Putamen (tissue), 1 donor: ENCODE data around the gene STRA8.

Source experiments
- DNase-seq: peaks from one replicate; pipeline ENCODE4 v3.0.0-alpha.2; 2016; ENCODE audit warnings: low spot score

The STRA8 gene, protein sequence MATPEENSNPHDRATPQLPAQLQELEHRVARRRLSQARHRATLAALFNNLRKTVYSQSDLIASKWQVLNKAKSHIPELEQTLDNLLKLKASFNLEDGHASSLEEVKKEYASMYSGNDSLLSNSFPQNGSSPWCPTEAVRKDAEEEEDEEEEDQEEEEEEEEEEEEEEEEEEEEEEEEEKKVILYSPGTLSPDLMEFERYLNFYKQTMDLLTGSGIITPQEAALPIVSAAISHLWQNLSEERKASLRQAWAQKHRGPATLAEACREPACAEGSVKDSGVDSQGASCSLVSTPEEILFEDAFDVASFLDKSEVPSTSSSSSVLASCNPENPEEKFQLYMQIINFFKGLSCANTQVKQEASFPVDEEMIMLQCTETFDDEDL

DNA sequence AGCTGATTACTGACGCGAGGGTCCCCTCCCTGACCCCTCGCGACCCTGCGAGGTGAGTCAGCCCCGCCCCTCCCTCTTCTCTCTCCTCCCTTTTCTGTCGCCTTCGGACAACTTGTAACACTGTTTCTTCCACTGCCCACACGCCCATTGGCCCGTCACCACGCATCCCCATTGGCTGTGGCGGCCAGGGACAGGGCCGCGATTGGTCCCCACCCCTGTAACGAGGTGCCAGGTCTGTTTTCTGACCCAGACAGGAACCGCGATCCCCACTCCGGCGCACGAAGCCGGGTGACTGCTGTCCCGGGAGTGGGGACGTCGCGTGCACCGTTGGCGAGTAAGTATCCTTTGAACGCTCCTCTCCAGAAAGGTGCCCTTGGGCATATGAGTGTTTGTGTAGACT lies at the start of gene STRA8:
Gene STRA8 (plus strand): TSS at position 269 of the 400 bp plus-strand sequence. CDS start 6,687 bp downstream, outside the sequence.
- DNase-seq, result no peak

DNA sequence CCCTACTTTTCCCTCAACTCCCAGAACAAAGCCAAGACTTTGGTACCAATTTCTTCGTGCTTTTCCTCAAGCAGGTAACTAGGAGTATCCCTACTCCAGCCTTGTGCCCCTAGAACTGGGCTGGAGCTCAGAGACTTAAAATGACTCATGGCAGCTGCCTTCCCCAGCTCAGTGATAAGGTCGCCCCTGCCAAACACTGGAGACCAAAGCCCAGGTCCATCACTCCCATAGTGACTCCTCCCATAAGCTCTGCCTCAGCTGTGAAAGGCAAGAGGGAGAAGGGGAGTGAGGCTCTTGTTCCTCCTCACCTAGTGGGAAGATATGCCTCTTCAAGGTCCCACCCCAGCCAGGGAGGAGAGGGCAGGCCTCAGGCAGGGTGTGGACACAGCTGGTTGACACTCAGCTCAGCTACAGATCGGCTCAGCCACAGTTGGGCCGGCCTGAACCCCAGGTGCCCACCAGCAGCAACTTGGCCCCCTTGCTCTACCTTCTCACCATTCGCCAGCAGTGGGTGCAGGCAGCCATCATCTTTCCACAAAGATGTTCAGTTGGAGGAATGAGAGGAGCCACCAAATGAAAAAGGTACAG lies 49.3 kb upstream of the STRA8 start:
- no peak for DNase-seq

DNA sequence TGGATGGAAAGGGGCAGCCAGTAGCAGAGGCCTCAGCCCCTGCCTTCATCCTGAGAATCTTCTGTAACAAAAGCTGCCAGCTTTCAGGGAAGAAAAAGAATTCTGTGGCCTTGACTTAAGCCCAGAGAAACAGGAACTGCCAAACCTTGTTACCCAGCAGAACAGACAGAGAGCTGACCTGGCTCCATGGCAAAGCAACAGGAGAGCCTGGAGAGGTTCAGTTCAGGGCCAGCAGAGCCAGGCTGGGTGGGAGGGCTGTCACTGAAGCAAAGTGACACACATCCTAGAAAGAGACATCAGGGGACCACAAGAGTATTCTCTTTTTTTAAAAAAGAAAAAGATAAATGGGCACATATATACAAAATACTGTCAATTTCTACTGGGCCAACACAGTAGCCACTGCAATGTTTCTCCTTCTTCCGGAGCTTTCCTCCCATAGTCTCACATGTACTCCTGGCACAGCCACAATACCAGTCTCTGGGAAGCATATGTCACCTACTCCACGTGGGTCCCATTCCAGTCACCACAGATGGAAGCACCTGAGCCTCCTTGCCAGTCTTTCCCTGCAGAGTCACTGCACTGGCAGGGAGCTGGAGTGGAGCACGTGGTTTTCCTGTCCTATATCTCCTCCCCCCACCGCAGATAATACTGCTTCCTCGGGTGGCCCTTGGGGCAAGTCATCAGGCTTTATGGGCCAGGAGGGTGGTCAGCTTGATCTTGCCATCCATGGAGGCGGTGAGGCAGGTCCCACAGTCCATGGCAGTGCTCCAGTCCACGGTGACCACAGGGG lies 48.0 kb upstream of the STRA8 start:
- DNase-seq, result no peak

DNA sequence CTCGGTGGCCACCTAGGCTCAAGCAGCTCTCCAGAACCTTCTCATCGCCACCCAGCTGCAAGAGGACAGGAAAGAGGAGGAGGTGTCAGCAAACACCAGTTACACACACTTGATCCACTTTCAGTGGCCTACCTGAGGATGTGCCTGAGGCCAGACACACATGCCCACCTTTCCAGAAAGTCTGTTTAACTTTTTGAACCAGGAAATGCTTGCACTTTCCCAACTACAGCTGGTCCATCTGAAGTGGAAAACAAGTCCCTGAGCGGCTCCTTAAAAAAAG lies 47.4 kb upstream of the STRA8 start:
- no peak for DNase-seq

DNA sequence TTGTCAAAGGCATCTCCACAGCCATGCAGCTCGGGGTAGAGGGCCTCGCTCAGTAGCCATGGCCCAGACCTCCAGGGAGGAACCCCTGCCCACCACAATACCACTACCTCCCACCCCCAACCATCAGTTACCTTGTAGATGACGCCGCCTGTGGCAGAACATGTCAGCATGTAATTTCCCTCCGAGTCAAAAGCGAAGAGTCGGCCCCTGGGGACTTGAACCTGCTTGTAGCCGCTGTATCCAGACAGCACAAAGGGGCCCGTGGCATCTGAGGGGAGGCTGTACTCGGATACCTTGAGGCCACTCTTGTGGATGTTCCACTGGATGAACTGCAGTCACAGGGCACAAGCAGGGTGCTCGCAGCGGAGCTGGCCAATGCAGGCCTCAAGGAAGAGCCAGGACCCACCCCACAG lies 46.8 kb upstream of the STRA8 start:
- no peak for DNase-seq

DNA sequence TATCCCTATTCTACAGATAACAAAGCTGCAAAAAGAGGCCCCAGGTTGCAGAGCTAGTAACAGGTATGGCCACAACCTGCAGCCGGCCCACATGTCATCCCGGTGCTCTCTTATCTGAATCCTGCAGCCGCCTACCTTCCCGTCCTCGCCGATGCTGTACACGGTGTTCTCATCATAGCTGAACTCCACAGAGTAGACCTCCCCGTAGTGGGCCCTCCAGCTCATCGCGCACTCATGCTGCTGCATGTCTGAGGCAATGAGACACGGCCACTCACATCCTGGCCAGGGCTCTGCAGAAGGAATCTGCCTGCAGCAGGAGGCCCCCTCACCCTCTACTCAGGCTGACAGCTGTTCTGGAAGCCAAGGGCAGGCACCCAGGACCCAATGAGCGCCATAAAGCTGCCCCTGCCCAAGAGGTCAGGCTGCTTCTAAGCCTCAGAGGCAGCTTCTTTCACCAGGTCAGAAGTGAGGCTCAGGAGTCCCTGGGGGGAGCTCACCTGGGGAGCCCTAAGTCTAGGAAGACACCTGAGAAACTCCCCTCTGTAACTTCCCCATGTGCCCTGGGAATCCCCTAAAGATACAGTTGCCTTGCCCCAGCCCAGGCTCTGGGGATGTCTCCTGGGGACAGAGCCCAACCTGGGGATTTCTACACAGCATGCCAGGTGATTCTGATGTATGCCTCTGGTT lies 45.2 kb upstream of the STRA8 start:
- no peak for DNase-seq

DNA sequence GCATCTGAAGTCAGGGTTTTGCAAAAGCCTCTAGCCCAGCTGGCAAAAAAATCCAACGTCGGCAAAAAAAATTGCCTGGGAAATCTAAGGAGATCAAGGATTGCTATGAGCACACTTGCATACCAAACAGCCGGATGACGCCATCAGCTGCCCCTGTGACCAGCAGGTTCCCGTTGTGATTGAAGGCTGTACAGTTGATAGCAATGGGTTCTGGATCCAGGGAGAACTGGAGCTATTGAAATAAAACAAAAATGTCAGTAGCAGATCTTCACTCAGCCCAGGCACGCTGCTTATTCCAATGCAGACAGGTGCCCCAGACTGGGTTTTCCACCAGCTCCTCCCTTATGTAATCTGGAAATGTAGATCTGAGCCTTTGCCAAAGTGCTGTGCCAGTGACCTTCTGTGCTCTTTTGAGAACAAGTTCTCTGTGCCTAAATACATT lies 44.4 kb upstream of the STRA8 start:
- DNase-seq, result peak; percentile 76

DNA sequence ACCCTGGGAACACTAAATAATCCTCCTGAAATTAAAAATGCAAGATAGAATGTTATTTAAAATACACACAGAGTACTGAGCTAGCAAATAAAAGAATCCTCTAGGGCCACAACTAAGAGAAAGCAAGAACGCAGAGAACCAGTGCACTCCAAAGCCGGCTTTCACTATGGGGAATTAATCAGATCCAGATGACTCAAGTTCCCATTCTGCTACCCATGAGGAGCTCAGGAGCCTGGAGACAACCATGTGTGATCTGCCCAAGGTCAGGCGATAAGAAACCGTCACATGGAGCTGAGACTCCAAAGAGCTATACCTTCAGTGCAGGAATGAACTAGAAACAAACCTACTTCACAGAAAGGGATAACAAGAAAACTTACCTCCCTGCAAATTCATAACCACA lies 43.7 kb upstream of the STRA8 start:
- DNase-seq, result no peak

DNA sequence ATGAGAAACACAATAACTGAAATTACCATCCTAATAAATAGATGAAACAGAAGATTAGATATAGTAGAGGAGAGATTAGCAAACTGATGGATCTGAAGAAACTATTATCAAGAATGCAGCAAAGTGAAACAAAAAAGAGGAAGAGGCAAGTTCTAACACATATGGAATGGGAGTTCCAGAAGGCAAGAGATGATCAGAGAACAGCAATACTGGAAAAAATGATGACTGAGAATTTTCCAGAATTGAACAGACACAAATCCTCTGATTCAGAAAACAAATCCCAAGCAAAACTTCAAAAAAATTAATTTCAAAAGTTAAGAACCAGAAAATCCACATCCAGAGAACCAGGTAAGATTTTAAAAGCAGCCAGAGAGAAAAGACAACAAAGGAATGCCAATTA lies 42.9 kb upstream of the STRA8 start:
- no peak for DNase-seq

DNA sequence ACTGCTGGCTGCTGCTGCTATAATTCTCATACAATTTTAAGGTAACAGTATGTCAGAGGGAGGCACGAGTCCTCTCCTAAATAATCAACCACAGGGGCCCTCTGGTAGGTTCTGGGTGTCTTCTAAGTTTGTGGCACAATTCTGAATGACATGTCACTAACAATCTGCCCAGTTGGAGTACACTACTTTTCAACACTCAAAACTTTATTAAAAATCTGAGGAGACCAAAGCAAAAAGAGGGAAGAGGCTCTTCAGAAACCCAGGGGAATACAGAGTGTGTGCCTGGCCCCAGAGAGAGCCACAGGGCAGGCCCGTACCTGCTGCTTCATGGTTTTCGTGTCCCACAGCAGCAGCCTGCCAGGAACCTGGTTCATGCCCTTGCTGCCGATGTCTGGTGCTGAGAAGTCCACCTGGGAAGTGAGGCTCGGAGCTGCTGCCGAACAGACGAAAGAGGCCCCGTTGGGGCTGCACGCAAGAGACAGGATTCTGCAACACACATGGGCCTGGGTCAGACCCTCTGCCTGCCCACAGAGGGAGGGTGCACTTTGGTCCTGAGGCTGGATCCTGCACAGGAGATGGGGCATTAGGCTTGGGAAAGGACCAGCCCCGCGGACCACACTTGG lies 40.6 kb upstream of the STRA8 start:
- no peak for DNase-seq

DNA sequence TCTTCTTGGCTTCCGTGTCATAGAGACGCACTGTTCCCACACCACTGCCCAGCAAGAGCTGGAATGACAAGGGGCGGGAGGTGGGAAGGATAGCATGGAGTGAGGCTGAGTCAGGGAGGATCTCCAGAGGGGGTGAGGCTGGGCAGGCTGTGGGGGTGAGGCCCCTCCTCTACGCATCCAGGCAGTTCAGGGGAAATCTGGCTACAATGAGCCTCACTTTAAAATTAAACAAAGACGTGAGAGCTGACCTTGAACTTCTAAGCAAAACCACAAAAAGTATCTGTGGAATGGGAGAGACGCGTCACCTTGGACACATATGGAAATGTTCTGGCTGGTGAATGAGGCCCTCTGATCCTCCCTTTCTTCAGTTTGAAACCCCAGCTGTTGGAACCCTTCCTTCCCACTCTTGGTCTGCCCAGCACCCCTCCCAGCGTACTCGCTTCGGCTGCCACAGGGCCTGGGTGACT lies 40.0 kb upstream of the STRA8 start:
- DNase-seq, result no peak

DNA sequence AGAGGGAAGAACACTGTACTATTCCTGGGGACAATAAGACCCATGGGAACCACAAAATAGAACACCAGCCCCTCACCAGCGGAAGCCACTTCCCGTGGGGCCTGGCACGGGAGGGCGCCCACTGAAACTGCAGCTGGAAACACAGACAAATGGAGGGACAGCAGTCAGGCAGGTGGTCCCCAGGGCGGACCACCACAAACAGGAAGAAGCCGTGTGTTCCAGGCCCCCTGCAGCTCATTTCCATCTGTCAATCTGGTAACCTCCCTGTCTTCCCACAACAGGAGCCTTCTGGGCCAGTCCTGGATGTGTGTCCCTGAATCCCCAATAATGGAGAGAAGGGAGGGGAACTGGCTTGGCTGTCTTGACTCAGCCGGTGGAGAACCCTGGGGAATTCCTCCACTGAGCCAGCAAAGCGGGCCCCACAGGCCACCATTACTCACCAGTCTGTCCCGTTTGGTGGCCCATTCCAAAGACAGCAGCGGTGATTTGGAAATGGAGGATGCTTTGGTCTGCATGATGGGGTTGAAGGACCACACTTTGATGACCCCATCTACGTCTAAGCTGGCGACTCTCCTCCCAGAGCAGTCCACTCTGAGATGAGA lies 39.0 kb upstream of the STRA8 start:
- DNase-seq, result no peak

DNA sequence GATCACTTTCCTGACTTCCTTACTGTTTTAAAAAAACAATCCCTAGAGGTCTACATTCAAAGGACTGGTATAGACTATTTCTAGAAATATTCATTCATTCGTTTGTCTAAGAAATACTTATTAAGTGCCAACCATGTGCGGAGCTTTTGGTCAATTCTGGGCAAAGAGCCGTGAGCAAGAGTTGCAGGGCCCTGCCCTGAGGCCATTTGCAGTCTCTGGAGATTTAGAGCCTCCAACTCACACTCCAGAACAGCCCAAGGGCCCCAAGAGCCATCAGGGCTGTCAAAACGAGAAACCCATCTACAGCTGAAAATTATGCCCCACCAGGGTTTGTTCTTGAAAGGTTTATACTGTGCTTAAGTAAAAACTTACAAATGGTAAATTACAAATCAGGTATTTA lies 38.5 kb upstream of the STRA8 start:
- DNase-seq, result no peak

DNA sequence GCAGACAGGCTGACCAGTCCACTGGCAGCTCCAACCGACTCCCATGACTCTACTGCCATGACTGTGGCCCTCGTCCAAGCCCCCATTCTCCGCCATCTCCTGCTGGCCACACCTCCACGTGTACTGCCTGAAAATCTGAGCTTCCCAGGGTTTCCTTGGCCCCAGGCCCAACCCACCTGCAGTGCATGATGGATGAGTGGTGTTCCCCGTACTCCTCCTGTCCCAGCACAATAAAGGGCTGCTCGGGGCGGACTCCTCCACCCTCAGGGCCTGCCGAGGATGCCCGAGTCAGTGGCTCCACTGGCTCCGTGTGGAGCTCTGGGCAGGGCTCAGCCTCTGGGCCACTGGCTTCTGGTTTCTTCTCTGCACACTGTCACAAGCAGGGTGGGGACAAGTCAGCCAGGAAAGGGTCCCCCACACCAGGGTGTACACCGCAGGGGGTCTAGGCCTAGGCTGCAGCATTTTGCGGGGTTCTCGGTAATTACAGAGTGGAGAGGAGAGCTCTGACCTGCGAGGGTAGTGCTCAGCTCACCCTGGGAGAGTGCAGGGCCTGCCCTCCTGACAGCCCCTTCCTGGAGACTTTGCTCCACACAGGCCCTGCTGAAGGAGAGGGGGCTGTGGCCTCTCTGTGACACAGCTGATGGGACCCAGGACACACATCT lies 37.5 kb upstream of the STRA8 start:
- no peak for DNase-seq

DNA sequence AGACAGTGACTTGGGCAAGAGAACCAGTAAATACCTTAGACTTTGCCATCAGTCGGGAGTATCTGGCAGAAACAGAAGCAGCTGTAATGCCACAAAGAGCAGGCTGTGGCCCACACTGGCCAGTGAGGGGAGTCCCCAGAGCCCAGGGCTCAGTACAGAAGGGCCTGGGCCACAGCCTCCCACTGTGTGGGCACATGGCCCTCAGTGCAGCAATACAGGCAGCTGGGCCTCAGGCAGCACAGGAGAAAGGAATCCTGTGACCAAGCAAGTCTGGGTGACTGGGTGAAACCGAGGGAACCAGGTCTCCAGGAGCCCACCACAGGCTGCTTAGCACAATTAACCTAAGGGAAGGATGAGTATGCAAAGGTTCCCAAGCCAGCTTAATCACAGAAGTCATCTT lies 36.3 kb upstream of the STRA8 start:
- DNase-seq, result no peak

DNA sequence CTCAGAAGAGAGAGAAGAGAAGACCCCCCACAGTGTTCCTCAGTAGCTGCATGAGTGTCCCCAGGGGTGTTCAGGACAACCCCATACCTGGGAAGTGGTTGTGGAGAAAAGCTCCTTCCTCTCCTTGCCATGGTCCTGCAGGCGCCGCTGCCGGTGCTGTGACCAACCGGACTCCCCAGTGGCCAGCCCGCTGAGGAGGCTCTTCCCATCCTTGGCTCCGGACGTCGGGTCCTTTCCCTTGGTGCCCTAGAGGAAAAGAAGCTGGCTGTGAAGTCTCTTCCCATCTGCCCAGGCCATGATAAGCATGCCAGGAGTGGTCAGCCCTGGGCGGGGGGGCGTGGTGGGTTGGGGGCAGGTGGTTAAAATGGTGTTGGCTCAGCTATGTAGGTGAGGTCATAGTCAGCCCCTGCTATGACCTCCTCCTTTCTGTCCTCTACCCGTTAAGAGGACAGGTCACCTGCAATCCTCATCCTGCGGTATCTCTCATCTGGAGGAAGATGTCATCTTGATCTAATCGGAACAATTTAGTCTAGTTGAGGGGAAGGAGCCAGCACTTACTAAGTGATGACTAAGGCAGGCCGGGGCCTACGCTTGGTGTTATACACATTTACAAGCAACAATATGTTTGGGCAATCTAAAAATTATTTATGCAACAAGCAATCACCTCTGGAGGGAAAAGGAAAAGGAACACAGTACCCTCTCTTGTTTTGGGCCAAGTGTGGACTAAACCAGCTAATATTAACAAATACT lies 35.6 kb upstream of the STRA8 start:
- DNase-seq, result no peak

DNA sequence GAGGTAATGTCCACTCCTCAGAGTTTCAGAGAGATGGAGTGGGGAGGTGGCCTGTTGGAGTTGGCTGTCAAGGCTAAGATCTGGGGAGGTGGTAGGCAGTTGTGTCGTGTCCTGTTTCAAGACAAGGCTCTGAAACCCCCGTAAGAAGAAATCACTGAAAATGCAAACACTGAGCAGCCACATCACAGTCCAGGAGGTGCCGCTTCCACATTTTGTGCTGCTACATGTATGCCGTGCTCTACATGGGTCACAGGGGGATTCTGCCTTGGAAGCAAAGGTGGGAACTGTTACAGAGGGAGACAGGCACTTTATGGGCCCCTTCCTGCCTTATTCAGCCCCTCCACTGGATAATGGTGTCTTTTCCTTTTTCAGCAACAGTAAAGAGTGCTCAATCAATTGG lies 34.2 kb upstream of the STRA8 start:
- no peak for DNase-seq

DNA sequence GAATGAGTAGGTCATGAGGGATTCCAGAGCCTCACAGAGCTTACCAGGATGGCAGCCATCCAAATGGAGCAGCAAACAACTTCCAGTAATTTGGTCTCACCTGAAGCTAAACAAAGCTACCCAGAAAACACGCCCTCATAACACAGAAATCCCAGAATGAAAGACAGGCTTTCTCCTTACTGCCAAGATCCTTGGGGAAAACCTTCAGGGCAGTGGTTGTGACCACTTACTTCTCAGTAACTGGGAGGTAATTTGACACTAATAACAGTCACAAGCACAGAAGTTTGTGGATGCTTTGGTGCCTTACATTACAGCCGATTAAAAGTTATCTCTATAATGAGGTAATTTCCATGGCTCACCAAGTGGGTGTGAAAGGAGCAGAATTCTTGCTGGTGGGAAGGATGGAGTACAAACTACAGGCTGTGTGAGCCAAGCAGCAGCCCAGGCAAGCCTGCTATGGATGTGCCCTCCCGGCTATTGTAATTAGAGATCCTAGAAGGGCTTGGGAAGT lies 32.8 kb upstream of the STRA8 start:
- no peak for DNase-seq

DNA sequence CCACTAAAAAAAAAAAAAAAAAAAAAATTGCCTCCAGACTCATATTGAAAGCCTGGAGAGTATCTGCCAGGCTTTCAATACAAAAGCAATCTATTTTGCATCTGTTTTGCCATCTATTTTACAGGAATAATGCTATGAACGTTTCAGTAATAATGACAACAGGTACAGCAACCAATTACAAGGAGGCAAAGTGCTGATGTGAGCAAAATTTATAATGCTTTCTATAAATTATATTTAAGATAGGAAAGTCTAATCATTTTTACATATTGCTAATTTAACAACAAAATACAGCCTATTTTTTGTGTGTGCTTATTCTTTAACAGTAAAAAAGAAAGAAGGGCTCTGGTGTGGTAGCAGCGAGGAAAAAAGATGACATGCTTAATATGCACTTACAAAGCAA lies 32.3 kb upstream of the STRA8 start:
- no peak for DNase-seq

DNA sequence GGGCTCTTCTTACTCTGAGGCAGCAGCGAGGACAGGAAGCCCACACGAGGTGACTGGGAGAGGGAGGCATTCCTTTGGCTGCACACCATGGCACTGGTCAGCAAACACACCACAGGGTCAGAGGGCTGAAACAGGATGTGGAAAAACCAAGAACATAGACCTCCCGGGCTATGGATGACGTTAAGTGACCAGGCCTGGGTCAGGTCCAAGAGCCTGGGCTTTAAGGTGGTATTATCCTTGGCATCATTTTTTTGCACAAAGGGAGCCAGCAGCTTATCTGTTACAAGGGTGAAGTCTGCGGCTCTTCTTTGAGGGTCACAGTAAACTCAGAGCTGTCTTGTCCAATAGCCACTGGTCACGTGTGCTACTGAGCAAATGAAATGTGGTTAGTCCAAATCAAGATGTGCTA lies 29.3 kb upstream of the STRA8 start:
- DNase-seq, result no peak
